Hypothalamus (tissue), 51 donors: ENCODE measurements around the gene SH3PXD2A.
"Not testable (repeated sequence)": the region's sequence is repeated elsewhere in the genome, so short reads cannot be mapped to it uniquely, and the experiment has no call there.

Experiments used
- DNase-seq, 51 donors: peaks; one replicate each; lab custom pipeline; 2025; lab: John Stamatoyannopoulos, UW

Gene SH3PXD2A

GRCh38 chr10:103814626-103815370 is 40.6 kb downstream of the SH3PXD2A start:
- DNase-seq = no peak

GRCh38 chr10:103814105-103814504 is 41.3 kb downstream of the SH3PXD2A start:
- DNase-seq = no peak

- DNase-seq = not testable (repeated sequence)
These were observed 42.1 kb downstream of the SH3PXD2A start for GRCh38 chr10:103813312-103813711.

GRCh38 chr10:103812432-103812831 is 42.9 kb downstream of the SH3PXD2A start:
- no peak for DNase-seq

GRCh38 chr10:103812004-103812403 is 43.4 kb downstream of the SH3PXD2A start:
- DNase-seq = no peak

- DNase-seq = no peak
These were observed 43.9 kb downstream of the SH3PXD2A start for GRCh38 chr10:103811463-103811862.

GRCh38 chr10:103808780-103809179 is 46.6 kb downstream of the SH3PXD2A start:
- peak in 8 of 51 donors; percentile 5 to 47 (median 15) for DNase-seq

GRCh38 chr10:103807996-103808395 is 47.4 kb downstream of the SH3PXD2A start:
- DNase-seq = no peak

- DNase-seq = no peak
These were observed 48.8 kb downstream of the SH3PXD2A start for GRCh38 chr10:103806395-103807187.

GRCh38 chr10:103805781-103806180 is 49.6 kb downstream of the SH3PXD2A start:
- no peak for DNase-seq

GRCh38 chr10:103804871-103805270 is 50.5 kb downstream of the SH3PXD2A start:
- no peak for DNase-seq

GRCh38 chr10:103803941-103804340 is 51.4 kb downstream of the SH3PXD2A start:
- no peak for DNase-seq

- no peak for DNase-seq
These were observed 52.6 kb downstream of the SH3PXD2A start for GRCh38 chr10:103802637-103803353.

- DNase-seq = no peak
These were observed 53.3 kb downstream of the SH3PXD2A start for GRCh38 chr10:103802081-103802480.

GRCh38 chr10:103800789-103801540 is 54.4 kb downstream of the SH3PXD2A start:
- peak in 1 of 51 donors; percentile 24 for DNase-seq

GRCh38 chr10:103800089-103800488 is 55.3 kb downstream of the SH3PXD2A start:
- no peak for DNase-seq

- no peak for DNase-seq
These were observed 56.0 kb downstream of the SH3PXD2A start for GRCh38 chr10:103799341-103799740.

GRCh38 chr10:103798511-103798910 is 56.9 kb downstream of the SH3PXD2A start:
- no peak for DNase-seq

GRCh38 chr10:103797857-103798256 is 57.5 kb downstream of the SH3PXD2A start:
- DNase-seq = no peak

GRCh38 chr10:103795634-103796270 is 59.6 kb downstream of the SH3PXD2A start:
- no peak for DNase-seq
